ENCODE measurements around the gene FCER2. TPM values are rescaled to one million over a fixed set of nuclear protein-coding genes. Genes with fewer than 3 reads are reported as not detected.
A peak's percentile ranks its signal among the peaks of the same experiment; 100 is the strongest.

The FCER2 gene
- total RNA-seq, 1 donor from 2014 or later, result not detected

DNA sequence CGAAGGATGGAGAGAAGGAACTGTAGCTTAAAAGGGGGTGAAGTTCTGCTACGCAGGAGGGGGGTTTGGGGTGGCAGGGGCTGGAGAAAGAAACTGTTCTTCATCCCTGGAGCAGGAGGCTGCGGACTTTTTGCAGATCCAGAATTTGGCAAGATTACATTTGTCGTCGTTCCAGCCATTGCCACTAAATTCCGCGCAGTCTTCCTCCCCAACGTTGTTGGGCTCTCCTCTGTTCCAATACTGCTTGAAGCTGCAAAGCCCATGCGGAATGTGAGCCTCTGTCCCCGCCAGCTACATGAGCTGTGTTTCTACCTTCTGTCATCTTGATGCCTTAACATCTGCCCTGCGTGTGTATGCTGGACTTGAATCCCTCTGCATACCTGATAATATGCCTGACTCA, 41.1 kb upstream of the FCER2 start:
- peaks cover 5% of the 10 kb centered on the region for H3K36me3 Mint-ChIP-seq (ENCODE audit: unreplicated experiment)
- no peak for DNase-seq
- H3K9me3 Mint-ChIP-seq (ENCODE audit: unreplicated experiment), result peaks cover 12% of the 10 kb centered on the region
- peak overlapping the region; percentile 95 for H3K27ac Mint-ChIP-seq (ENCODE audit: unreplicated experiment)
- TF ChIP-seq, protein P1, sequence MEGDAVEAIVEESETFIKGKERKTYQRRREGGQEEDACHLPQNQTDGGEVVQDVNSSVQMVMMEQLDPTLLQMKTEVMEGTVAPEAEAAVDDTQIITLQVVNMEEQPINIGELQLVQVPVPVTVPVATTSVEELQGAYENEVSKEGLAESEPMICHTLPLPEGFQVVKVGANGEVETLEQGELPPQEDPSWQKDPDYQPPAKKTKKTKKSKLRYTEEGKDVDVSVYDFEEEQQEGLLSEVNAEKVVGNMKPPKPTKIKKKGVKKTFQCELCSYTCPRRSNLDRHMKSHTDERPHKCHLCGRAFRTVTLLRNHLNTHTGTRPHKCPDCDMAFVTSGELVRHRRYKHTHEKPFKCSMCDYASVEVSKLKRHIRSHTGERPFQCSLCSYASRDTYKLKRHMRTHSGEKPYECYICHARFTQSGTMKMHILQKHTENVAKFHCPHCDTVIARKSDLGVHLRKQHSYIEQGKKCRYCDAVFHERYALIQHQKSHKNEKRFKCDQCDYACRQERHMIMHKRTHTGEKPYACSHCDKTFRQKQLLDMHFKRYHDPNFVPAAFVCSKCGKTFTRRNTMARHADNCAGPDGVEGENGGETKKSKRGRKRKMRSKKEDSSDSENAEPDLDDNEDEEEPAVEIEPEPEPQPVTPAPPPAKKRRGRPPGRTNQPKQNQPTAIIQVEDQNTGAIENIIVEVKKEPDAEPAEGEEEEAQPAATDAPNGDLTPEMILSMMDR (IDR thresholded peaks at IDR 0.05; ENCODE audit: partially characterized antibody, unreplicated experiment), result no peak
- peaks cover 4% of the 10 kb centered on the region for H3K27me3 Mint-ChIP-seq (ENCODE audit: unreplicated experiment)
- H3K4me3 Mint-ChIP-seq (ENCODE audit: unreplicated experiment), result peak overlapping the region; percentile 75
- peaks cover 25% of the 10 kb centered on the region for H3K4me1 Mint-ChIP-seq (ENCODE audit: low read depth, unreplicated experiment)

DNA sequence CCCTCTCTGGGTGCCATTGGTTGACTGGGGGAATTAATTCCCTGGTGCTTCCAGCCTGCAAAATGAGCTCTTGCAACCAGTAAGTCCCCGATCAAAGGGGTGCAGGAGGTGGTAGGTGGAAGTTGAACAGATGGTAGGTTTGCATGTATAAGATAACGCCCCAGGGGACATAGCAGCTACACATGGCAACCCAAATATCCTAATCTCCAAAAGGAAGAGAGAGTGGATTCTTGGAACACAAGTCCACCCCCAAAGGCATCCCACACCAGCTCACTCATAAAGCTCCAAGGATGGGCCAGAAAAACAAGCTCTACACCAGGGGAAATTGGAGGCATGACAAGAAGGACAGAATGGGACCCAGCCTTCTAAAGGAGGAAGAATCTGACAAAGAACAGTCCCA, 40.6 kb upstream of the FCER2 start:
- H3K4me3 Mint-ChIP-seq (ENCODE audit: unreplicated experiment), result peak overlapping the region; percentile 75
- peaks cover 5% of the 10 kb centered on the region for H3K36me3 Mint-ChIP-seq (ENCODE audit: unreplicated experiment)
- peak overlapping the region; percentile 95 for H3K27ac Mint-ChIP-seq (ENCODE audit: unreplicated experiment)
- H3K4me1 Mint-ChIP-seq (ENCODE audit: low read depth, unreplicated experiment), result peaks cover 25% of the 10 kb centered on the region
- peaks cover 9% of the 10 kb centered on the region for H3K9me3 Mint-ChIP-seq (ENCODE audit: unreplicated experiment)
- no peak for DNase-seq
- TF ChIP-seq, protein P1 (IDR thresholded peaks at IDR 0.05; ENCODE audit: partially characterized antibody, unreplicated experiment), result no peak
- H3K27me3 Mint-ChIP-seq (ENCODE audit: unreplicated experiment), result peaks cover 4% of the 10 kb centered on the region

DNA sequence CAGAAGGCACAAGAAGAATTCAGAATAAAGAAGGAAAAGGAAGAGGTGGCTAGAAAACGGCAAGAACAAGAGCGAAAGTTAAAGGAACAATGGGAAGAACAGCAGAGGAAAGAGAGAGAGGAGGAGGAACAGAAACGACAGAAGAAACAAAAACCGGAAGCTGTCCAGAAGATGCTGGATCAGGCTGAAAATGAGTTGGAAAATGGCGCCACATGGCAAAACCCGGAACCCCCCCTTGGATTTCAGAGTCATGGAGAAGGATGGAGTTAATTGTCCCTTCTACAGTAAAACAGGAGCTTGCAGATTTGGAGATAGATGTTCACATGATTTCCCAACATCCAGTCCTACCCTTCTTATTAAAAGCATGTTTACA, 38.7 kb upstream of the FCER2 start:
- peaks cover 6% of the 10 kb centered on the region for H3K27me3 Mint-ChIP-seq (ENCODE audit: unreplicated experiment)
- H3K27ac Mint-ChIP-seq (ENCODE audit: unreplicated experiment), result no peak overlapping the region
- TF ChIP-seq, protein P1 (IDR thresholded peaks at IDR 0.05; ENCODE audit: partially characterized antibody, unreplicated experiment), result no peak
- peaks cover 25% of the 10 kb centered on the region for H3K4me1 Mint-ChIP-seq (ENCODE audit: low read depth, unreplicated experiment)
- H3K36me3 Mint-ChIP-seq (ENCODE audit: unreplicated experiment), result peaks cover 5% of the 10 kb centered on the region
- no peak overlapping the region for H3K4me3 Mint-ChIP-seq (ENCODE audit: unreplicated experiment)
- DNase-seq, result no peak
- H3K9me3 Mint-ChIP-seq (ENCODE audit: unreplicated experiment), result peaks cover 11% of the 10 kb centered on the region

DNA sequence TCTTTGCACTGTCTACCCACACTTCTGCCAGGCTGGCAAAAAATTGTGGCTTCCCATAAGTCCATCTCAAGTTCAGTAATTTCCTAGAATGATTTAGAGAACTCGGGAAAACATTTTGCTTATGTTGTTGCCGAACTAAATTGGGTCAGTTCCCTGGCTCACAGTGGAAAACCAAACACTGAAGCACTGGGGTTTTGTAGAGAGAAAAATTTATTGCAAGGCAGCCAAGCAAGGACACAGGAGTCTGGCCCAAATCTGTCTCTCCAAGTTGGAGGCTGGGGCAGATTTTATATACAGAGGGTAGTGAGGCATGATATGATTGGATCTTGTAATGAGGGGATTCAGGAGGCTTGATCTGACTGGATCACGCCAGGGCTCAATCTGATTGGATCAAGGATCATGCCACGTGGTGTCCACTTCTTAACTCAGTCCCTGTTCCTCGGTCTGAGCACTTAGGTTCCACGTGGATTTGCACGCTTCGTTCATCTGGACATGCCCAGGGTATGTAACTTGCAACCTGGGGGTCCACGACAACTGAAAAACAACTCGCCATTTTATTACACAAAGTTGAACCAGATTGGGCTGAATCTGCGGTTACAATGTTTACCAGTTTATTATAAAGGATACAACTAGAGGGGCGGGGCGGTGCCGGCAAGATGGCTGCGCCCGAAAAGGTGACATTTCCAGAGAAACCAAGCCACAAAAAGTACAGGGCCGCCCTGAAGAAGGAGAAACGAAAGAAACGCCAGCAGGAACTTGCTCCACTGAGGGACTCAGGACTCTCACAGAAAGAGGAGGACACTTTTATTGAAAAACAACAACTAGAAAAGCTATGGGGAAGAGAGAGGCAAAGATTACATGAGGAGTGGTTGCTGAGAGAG, 38.1 kb upstream of the FCER2 start:
- TF ChIP-seq, protein P1 (IDR thresholded peaks at IDR 0.05; ENCODE audit: partially characterized antibody, unreplicated experiment), result no peak
- Mint-ChIP-seq H3K27ac (ENCODE audit: unreplicated experiment) (no peak overlapping the region), H3K9me3 (ENCODE audit: unreplicated experiment) (peaks cover 11% of the 10 kb centered on the region)

DNA sequence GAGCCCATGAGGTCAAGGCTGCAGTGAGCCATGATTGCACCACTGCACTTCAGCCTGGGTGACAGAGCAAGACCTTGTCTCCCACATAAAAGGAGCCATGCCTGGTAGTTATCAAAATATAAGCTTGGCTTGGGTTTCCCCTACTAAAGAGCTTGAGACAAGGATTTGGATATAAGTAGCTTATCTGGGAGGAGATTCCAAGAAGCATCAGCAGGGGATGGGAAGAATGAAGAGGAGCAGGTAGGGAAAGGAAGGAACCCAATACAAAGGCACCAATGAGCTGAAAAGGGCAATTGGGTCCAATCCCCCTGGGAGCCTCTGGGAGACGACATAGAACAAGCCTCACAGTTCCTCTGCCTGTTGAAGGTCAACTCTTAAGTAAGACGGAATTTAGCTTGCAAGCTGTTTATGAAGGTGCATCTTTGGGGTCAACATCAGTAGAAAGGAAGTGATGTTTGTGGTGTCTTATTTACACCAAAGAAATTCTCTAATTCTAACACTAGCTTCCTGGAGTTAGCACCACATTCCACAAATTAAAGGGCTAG, 37.4 kb upstream of the FCER2 start:
- DNase-seq, result no peak
- H3K4me3 Mint-ChIP-seq (ENCODE audit: unreplicated experiment), result no peak overlapping the region
- TF ChIP-seq, protein P1 (IDR thresholded peaks at IDR 0.05; ENCODE audit: partially characterized antibody, unreplicated experiment), result no peak
- no peak overlapping the region for H3K27ac Mint-ChIP-seq (ENCODE audit: unreplicated experiment)
- peaks cover 6% of the 10 kb centered on the region for H3K27me3 Mint-ChIP-seq (ENCODE audit: unreplicated experiment)
- H3K9me3 Mint-ChIP-seq (ENCODE audit: unreplicated experiment), result peaks cover 11% of the 10 kb centered on the region
- peaks cover 5% of the 10 kb centered on the region for H3K36me3 Mint-ChIP-seq (ENCODE audit: unreplicated experiment)
- peaks cover 19% of the 10 kb centered on the region for H3K4me1 Mint-ChIP-seq (ENCODE audit: low read depth, unreplicated experiment)

More for the DNA sequence above, 38.1 kb upstream of the FCER2 start:
- Mint-ChIP-seq H3K36me3 (ENCODE audit: unreplicated experiment) (peaks cover 5% of the 10 kb centered on the region), H3K27me3 (ENCODE audit: unreplicated experiment) (peaks cover 6% of the 10 kb centered on the region), H3K4me1 (ENCODE audit: low read depth, unreplicated experiment) (peaks cover 25% of the 10 kb centered on the region), H3K4me3 (ENCODE audit: unreplicated experiment) (no peak overlapping the region)
- DNase-seq, result no peak
